Esophagus muscularis mucosa (tissue), 4 donors: ENCODE results near the gene KNSTRN. TPM values are rescaled to one million over a fixed set of nuclear protein-coding genes. Genes with fewer than 3 reads are reported as not detected.
A peak's percentile ranks its signal among the peaks of the same experiment; 100 is the strongest.

Source experiments
- DNase-seq: peaks from one replicate; pipeline ENCODE4 v3.0.0-alpha.2; 2017; ENCODE audit errors: extremely low spot score
- H3K27ac ChIP-seq, 4 donors: fragments of 200-600 bp; sonication (generic); replicated peaks in 1 of 4; 1 replicate in 3 of 4; 2 replicates in 1 of 4; pipeline ENCODE4 v1.5.1; 2016 to 2019; ENCODE audit warnings: mild to moderate bottlenecking in 1 of 4
- H3K27me3 ChIP-seq, 4 donors: fragments of 200-600 bp; sonication (generic); one replicate each; pipeline versions ENCODE4 v1.5.1 to v1.6.0; 2016 to 2019
- H3K36me3 ChIP-seq, 4 donors: fragments of 200-600 bp; sonication (generic); one replicate each; pipeline ENCODE4 v1.5.1; 2016 to 2019
- H3K4me1 ChIP-seq, 4 donors: fragments of 200-600 bp; sonication (generic); one replicate each; pipeline ENCODE4 v1.5.1; 2016 to 2019
- H3K4me3 ChIP-seq, 4 donors: fragments of 200-600 bp; sonication (generic); 1 replicate in 2 of 4; 2 replicates in 2 of 4; pipeline ENCODE4 v1.5.1; 2016 to 2019; ENCODE audit warnings: mild to moderate bottlenecking in 4 of 4, moderate library complexity in 1 of 4
- H3K9me3 ChIP-seq, 4 donors: fragments of 200-600 bp; sonication (generic); 1 replicate in 3 of 4; 2 replicates in 1 of 4; pipeline ENCODE4 v1.5.1; 2016 to 2019
- EP300 ChIP-seq: sonication (generic); formaldehyde crosslinking; IDR thresholded peaks from one replicate; pipeline ENCODE4 v1.6.1; 2017; ENCODE audit warnings: antibody characterized with exemption
- POLR2A ChIP-seq: fragments of 450-650 bp; IDR thresholded peaks from one replicate; pipeline ENCODE4 v1.6.1; 2017; ENCODE audit warnings: antibody characterized with exemption, moderate library complexity, mild to moderate bottlenecking, low read depth
- POLR2AphosphoS5 ChIP-seq, 2 donors: sonication (generic); formaldehyde crosslinking; IDR thresholded peaks; one replicate each; pipeline ENCODE4 v1.6.1; 2017; ENCODE audit warnings: antibody characterized with exemption in 2 of 2
- WGBS: methylation state at CpG from one replicate; pipeline ENCODE4 v1.1.5; 2018; 5-methylcytosine and 5-hydroxymethylcytosine counted together
- intact Hi-C: fragments of 100-400 bp; cut with DNase I; formaldehyde crosslinking; loops from one replicate; pipeline ENCODE4 v1.15.1; 2023
- total RNA-seq, 4 donors: library from RNA; depleted of rRNA; stranded (reverse); fragments of >200 nt; gene quantifications; one replicate each; pipeline versions ENCODE4 v1.1.0 to v1.2.1, GENCODE V29; 2016
- TF ChIP-seq, protein P1 (sequence below), 3 experiments: fragments of 200-600 bp in 2 of 3; fragments of 450-650 bp in 1 of 3; sonication (generic) in 2 of 3; IDR thresholded peaks; one replicate each; pipeline ENCODE4 v1.5.1; 2017 to 2019; ENCODE audit warnings: antibody characterized with exemption in 3 of 3, mild to moderate bottlenecking in 2 of 3, moderate library complexity in 1 of 3

Gene KNSTRN
- total RNA-seq, 4 donors from 2014 or later, result 4.6 to 15.6 (median 6.4) TPM

GRCh38 chr15:40436892-40437751 lies 54.6 kb downstream of the KNSTRN start:
- 6% methylated on average over 14 of the region's 17 CpGs for WGBS
- peak overlapping the region; percentile 47 to 60 (median 51) for H3K4me3 ChIP-seq
- H3K27me3 ChIP-seq, result peaks cover 0 to 34% (median 15%) of the 10 kb centered on the region in 4 donors
- no peaks in the 10 kb centered on the region for H3K36me3 ChIP-seq
- no peaks in the 10 kb centered on the region for H3K9me3 ChIP-seq
- peaks cover 36 to 46% (median 40%) of the 10 kb centered on the region in 4 donors for H3K4me1 ChIP-seq
- no peak for DNase-seq
- intact Hi-C loops, result no loop called here
- TF ChIP-seq POLR2A (no peak), POLR2AphosphoS5 (IDR thresholded peaks at IDR 0.05) (no peak), EP300 (no peak)
- TF ChIP-seq, protein P1, sequence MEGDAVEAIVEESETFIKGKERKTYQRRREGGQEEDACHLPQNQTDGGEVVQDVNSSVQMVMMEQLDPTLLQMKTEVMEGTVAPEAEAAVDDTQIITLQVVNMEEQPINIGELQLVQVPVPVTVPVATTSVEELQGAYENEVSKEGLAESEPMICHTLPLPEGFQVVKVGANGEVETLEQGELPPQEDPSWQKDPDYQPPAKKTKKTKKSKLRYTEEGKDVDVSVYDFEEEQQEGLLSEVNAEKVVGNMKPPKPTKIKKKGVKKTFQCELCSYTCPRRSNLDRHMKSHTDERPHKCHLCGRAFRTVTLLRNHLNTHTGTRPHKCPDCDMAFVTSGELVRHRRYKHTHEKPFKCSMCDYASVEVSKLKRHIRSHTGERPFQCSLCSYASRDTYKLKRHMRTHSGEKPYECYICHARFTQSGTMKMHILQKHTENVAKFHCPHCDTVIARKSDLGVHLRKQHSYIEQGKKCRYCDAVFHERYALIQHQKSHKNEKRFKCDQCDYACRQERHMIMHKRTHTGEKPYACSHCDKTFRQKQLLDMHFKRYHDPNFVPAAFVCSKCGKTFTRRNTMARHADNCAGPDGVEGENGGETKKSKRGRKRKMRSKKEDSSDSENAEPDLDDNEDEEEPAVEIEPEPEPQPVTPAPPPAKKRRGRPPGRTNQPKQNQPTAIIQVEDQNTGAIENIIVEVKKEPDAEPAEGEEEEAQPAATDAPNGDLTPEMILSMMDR (IDR thresholded peaks at IDR 0.05), result no peak
- no peak overlapping the region for H3K27ac ChIP-seq

- H3K9me3 ChIP-seq, result no peaks in the 10 kb centered on the region
- WGBS, result 69% methylated on average over 12 of the region's 21 CpGs
- no peak overlapping the region for H3K27ac ChIP-seq
- no peaks in the 10 kb centered on the region for H3K36me3 ChIP-seq
- intact Hi-C loops, result no loop called here
- H3K4me1 ChIP-seq, result peaks cover 43 to 55% (median 49%) of the 10 kb centered on the region in 4 donors
- no peak overlapping the region for H3K4me3 ChIP-seq
- peaks cover 0 to 34% (median 15%) of the 10 kb centered on the region in 4 donors for H3K27me3 ChIP-seq
- no peak for TF ChIP-seq POLR2AphosphoS5 (IDR thresholded peaks at IDR 0.05)
- no peak for TF ChIP-seq EP300
- TF ChIP-seq, protein P1 (IDR thresholded peaks at IDR 0.05), result no peak
- no peak for TF ChIP-seq POLR2A
- DNase-seq, result no peak
Measured at GRCh38 chr15:40437752-40438687, 55.5 kb downstream of the KNSTRN start.

GRCh38 chr15:40438712-40439111 lies 56.2 kb downstream of the KNSTRN start:
- H3K27ac ChIP-seq, result no peak overlapping the region
- TF ChIP-seq POLR2A (no peak), POLR2AphosphoS5 (IDR thresholded peaks at IDR 0.05) (no peak), EP300 (no peak)
- TF ChIP-seq, protein P1 (IDR thresholded peaks at IDR 0.05), result no peak
- peaks cover 50 to 62% (median 56%) of the 10 kb centered on the region in 4 donors for H3K4me1 ChIP-seq
- H3K9me3 ChIP-seq, result no peaks in the 10 kb centered on the region
- 82% methylated on average over 12 of the region's 12 CpGs for WGBS
- peaks cover 0 to 34% (median 15%) of the 10 kb centered on the region in 4 donors for H3K27me3 ChIP-seq
- H3K4me3 ChIP-seq, result no peak overlapping the region
- no peak for DNase-seq
- no peaks in the 10 kb centered on the region for H3K36me3 ChIP-seq
- intact Hi-C loops, result no loop called here

GRCh38 chr15:40439461-40439959 lies 57.0 kb downstream of the KNSTRN start:
- intact Hi-C loops, result no loop called here
- Histone ChIP-seq H3K9me3 (no peaks in the 10 kb centered on the region), H3K27me3 (peaks cover 0 to 34% (median 15%) of the 10 kb centered on the region in 4 donors), H3K4me3 (peak overlapping the region; percentile 96 to 100 (median 96)), H3K36me3 (no peaks in the 10 kb centered on the region), H3K4me1 (peaks cover 52 to 67% (median 63%) of the 10 kb centered on the region in 4 donors), H3K27ac (peak overlapping the region in 1 of 4 donors; percentile 89)
- WGBS, result 30% methylated on average over 14 of the region's 15 CpGs
- no peak for DNase-seq
- no peak for TF ChIP-seq POLR2AphosphoS5 (IDR thresholded peaks at IDR 0.05)
- TF ChIP-seq, protein P1 (IDR thresholded peaks at IDR 0.05), result no peak
- no peak for TF ChIP-seq POLR2A
- TF ChIP-seq EP300, result no peak
